G401 (cell line): ENCODE results near the gene FAM9C. TPM values are rescaled to one million over a fixed set of nuclear protein-coding genes. Genes with fewer than 3 reads are reported as not detected.
"Not testable (repeated sequence)": the region's sequence is repeated elsewhere in the genome, so short reads cannot be mapped to it uniquely, and the experiment has no call there.

ENCODE experiments used
- DNase-seq: peaks from one replicate; pipeline ENCODE4 v3.0.0-alpha.2; 2015; ENCODE audit warnings: low spot score
- in situ Hi-C: cut with HindIII; loops from 2 replicates; pipeline ENCODE4 v1.10.0; 2016; ENCODE audit warnings: low sequenced_read_pairs, mixed read lengths
- total RNA-seq: library from RNA; depleted of rRNA; stranded (reverse); fragments of >200 nt; shearing (Covaris generic); gene quantifications from 2 replicates; pipeline ENCODE4 v1.2.3, GENCODE V29; 2014

Gene FAM9C
- total RNA-seq, 1 experiment from 2014 or later: not detected

DNA sequence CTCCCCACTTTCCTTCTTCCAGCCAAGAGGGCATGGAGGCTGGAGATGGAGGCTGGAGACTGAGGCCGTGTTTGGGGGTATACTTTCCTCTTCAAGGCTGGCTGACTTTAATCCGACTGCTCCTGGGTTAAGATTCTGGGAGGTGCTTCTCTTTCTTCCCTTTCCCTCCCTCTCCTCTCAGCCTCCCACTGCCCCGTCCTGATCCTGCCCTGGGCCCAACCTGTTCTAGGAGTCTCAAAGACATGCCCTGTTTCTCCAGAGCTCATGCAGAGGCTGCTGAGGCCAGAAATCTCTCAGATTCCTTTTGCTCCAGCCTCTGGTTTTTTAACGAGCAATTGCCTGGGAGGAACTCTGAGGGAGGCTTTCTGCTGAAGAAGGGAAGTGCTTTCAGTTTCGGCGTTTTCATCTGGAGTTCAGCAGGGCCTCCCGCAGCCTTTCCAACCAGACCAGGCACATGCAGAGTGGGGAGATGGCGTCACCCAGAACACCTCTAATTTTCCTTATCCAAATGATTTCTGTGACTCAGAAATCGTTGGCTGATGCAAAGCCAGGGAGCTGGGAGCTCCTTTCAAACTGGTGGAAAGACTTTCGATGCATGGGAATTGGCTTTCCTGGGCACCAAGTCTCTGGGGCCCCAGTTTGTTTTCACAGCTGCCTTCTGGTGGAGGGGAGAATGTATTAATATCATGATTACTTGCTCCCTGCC is 34.5 kb upstream of the FAM9C start:
- no peak for DNase-seq
- in situ Hi-C loops: no loop called here

GRCh38 chrX:13077168-13077567 is 32.7 kb upstream of the FAM9C start:
- DNase-seq: no peak

DNA sequence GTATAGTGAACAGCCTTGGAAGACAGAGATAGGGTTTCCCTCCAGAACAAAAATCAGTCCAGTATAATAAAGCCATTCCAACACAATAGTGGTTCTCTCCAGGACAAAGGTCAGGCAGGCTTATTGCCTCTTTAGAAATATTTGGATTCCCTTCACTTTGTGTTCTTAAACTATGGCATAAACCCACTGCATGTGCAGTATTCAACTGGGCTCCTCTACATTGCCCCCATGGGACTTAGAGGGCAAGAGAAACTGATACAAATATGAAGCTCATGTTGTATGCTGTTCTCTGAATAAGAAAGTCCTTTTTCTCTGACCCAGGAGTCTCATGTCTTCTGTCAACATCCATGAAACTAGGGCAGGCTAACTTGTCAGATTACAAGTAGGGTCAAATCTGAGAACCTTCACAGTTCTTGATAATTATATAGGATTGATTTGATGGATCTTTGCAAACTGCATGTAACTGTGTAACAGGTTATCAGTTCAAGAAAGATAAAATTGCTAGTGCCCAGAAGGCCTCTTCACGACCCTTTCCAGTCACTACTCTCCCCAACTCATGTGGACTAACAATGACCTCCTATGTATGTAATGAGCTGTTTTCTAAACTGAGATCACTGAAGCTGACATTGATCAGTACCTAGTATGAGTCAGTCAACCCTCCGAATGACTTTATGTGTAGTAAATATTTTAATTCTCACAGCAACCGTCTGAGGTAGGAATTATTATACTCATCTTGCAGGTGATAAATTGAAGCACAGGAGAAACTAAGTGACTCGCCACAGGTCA is 31.9 kb upstream of the FAM9C start:
- no peak for DNase-seq
- in situ Hi-C loops: no loop called here

More at GRCh38 chrX:13077168-13077567, 32.7 kb upstream of the FAM9C start:
- in situ Hi-C loops: no loop called here

GRCh38 chrX:13074297-13075262 is 30.2 kb upstream of the FAM9C start:
- in situ Hi-C loops: no loop called here
- no peak for DNase-seq

DNA sequence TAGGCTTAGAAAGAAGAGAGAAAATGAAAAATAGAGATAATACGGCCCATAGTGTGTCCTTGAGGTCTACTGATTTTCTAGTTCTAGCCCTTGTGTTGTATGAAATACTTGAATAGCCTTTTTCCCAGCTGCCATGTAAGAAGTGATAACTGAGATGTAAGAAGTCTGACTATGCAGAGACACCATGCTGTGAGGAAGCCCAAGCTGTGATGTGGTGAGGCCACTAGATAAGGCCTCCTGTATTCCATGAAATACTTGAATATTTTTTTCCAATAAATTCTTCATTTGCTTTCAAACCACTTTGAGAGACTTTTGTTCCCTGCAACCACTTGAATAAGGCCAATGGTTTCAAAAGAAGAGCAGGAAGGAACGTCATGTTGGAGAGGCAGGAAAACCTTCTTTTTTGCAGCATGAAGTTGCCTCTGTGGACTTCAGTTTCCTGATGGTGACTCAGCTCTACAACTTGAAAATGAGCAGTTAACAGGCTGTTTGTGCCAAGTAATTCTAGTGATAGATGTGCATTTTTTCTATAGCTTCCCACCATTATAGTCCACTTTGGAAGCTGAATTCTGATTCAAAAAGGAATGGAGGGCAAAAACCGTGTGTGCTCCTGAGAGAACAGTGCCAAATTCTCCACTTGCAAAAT is 25.5 kb upstream of the FAM9C start:
- in situ Hi-C loops: no loop called here
- DNase-seq: no peak

DNA sequence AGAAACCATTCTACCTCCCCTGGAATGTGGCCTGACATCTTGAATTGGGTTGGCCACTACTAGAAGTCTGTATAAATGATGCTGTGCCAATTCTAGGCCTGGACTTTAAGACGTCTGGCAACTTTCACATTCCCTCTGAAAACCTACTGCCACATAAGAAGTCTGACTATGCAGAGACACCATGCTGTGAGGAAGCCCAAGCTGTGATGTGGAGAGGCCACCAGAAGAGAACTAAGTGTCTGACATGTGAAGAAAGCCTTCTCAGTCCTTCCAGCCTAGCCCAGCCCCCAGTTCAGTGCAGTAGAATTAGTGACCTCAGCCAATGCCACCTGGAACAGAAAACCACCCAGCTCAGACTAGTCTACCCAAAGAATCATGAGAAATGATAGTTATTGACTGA is 24.2 kb upstream of the FAM9C start:
- no peak for DNase-seq
- in situ Hi-C loops: no loop called here

DNA sequence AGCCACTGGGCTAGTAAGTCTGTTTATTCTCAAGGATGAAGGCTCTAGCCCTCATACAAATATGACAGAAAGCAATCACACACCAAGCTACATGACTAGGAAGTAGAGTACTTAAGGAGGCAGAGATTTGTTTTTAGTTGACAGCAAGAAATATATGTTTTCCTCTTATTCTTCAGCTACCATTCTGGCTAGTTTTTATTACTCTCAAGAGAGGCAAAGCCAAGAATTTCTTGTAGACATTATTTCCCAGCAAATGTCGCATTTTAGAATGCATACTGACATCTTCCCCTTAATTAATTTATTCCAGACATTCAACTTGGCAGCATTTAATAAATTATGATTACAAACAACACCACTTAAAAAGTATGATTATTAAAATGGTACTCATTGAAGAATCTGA is 23.4 kb upstream of the FAM9C start:
- in situ Hi-C loops: no loop called here
- DNase-seq: no peak

- DNase-seq: no peak
- in situ Hi-C loops: no loop called here
These were observed 22.0 kb upstream of the FAM9C start for GRCh38 chrX:13066391-13066790.

DNA sequence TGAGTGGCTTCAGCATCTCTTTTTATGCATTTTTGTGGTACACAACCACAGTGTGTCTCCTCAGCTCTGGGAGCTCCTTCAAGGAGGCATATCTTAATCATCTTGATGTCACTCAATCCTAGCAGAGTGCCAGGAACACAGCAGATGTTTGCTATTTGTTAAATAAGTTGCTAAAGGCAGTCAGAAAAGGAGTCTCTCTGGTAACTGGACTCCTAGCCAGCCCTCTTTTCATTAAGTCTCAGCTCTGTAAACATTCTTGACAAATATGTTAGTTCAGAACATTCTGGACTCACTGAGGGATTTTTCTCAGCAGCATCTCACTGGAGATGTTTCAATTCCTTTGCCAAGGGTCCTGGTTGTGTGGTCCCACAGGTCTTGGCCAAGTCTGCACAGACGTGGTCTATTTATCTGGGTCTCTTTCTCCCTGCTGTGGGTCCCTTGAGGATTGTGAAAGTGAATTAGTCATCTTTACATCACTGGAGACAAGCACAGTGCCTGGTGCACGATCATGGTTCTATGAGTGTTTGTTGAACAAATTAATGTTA is 20.3 kb upstream of the FAM9C start:
- DNase-seq: no peak
- in situ Hi-C loops: no loop called here

- DNase-seq, in situ Hi-C loops: not testable (repeated sequence)
These were observed 18.7 kb upstream of the FAM9C start for GRCh38 chrX:13063124-13063523.

- in situ Hi-C loops, DNase-seq: not testable (repeated sequence)
These were observed 17.9 kb upstream of the FAM9C start for GRCh38 chrX:13062331-13062730.

DNA sequence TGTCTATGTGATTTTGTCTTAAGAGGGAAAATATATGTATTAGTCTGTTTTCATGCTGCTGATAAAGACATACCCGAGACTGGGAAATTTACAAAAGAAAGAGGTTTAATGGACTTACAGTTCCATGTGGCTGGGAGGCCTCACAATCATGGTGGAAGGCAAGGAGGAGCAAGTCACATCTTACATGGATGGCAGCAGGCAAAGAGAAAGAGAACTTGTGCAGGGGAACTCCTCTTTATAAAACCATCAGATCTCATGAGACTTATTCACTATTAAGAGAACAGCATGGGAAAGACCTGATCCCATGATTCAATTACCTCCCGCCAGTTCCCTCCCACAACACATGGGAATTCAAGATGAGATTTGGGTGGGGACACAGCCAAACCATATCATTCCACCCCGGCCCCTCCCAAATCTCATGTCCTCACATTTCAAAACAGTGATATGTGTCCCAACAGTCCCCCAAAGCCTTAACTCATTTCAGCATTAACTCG is 16.8 kb upstream of the FAM9C start:
- DNase-seq, in situ Hi-C loops: not testable (repeated sequence)

GRCh38 chrX:13059637-13060499 is 15.4 kb upstream of the FAM9C start:
- DNase-seq: no peak
- in situ Hi-C loops: no loop called here

- in situ Hi-C loops: no loop called here
- DNase-seq: no peak
These were observed 11.1 kb upstream of the FAM9C start for GRCh38 chrX:13055486-13055885.

- in situ Hi-C loops: no loop called here
- no peak for DNase-seq
These were observed 8.8 kb upstream of the FAM9C start for GRCh38 chrX:13053171-13053570.

DNA sequence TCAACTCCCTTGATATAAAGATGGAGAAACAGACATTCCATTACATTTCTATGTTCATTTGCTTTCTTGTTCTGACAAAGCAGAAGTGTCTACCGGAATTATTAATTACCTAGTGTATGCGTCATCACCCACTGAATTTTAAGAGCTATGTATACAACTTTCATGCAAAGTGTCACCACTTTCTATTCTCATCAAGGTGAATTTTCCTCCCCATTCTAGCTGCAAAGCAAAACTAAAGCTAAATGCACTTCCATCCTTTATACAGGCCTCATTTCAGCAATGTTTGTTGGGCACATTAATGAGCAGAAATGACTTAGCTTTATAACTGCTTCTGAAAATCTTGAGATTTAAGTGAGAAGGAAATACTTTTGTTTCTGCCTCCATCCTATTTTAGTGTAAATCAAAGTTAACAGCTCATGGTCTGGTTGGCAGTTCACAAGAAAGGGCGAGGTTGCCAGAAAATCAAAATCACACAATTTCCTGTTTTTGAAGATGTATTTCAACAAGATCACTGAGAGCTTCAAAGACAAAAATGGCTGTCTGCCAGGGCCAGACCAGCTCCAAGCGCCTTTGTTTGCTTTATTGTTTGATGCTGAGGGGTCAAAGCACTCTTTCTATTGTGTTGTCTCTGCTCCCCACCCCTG is 7.2 kb upstream of the FAM9C start:
- DNase-seq: no peak
- in situ Hi-C loops: no loop called here

- in situ Hi-C loops: no loop called here
- DNase-seq: no peak
These were observed 6.7 kb upstream of the FAM9C start for GRCh38 chrX:13051167-13051528.
